Activated T-cell treated with anti-CD3 and anti-CD28 coated beads for 1 hour (primary cell): ENCODE results near the gene RPS2.

Experiments
- DNase-seq: peaks from one replicate; pipeline ENCODE4 v3.0.0-alpha.2; 2020; ENCODE audit warnings: low read depth

Gene RPS2

DNA sequence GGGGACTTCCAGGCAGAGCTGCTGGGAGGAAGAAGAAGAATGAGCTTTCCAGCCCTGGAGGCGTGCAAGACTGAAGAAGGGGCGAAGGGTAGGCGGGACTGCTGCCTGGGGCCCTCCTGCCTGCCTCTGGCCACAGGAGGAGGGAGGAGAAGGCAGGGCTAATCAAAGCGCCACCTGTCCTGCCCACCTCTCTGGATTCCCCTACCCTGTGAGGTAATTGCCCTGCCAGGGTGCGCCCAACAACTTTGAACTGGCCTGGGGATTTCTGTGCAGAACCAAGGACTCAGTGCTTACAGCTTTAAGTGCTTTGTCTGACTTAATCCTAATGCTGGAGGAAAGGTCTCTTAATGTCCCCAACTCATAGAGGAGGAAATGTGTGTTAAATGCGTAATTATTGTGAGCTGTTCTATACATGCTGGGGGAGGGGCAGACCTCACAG, 16.8 kb upstream of the RPS2 start, which contains the start of gene NOXO1:
Gene NOXO1 (minus strand): TSS at position 72 of the 439 bp plus-strand sequence. CDS start 290 bp downstream, outside the sequence.
- DNase-seq: no peak

DNA sequence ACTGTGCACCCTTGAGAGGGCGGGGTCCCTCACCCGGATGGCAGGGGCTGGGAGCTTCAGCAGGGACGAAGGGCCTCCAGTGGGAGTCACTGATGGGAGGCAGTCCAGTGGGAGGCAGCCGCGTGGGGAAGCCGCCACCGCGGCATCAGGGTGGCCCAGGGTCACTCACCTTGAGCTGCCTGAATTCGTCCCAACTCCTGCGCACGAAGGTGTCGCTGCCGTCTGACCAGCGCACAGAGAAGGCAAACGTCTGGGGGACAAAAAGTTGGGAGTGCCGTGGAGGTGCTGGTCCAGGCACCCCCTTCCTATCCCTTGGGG, 16.1 kb upstream of the RPS2 start:
- DNase-seq: no peak

DNA sequence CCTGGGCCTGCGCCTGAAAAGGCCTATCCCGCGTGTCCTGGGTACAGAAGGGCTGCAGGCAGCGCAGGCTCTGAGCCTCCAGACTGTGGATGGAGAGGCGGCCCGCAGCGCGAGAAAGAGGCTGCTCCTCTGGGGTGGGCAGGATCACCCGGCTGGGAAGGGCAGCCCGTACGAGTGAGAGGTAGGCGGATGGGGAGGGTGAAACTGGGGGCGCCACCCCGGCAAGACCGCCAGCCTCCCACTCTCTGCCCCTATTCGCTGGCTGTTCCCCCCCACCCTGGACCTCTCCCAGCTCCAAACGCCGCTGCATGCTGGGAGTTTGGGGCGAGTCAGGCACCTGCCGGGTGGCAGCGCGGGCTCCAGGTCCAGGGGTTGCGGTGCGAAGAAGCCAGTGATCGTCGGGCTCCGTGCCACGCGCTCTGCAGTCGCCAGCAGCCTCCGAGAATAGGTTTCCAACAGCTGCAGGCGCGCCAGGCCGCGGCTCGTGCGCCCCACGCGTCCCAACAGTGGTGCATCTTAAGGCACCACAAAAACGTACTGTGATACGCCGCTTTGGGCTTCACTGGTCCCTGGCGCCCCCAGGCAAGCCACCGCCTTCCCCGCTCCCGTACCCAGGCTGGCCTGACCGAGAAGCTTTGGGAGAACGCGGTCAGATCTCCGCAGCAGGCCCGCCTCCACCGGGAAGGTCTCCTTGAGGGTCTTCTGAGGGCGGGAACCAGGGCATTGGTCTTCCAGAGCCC, 15.6 kb upstream of the RPS2 start:
- no peak for DNase-seq

DNA sequence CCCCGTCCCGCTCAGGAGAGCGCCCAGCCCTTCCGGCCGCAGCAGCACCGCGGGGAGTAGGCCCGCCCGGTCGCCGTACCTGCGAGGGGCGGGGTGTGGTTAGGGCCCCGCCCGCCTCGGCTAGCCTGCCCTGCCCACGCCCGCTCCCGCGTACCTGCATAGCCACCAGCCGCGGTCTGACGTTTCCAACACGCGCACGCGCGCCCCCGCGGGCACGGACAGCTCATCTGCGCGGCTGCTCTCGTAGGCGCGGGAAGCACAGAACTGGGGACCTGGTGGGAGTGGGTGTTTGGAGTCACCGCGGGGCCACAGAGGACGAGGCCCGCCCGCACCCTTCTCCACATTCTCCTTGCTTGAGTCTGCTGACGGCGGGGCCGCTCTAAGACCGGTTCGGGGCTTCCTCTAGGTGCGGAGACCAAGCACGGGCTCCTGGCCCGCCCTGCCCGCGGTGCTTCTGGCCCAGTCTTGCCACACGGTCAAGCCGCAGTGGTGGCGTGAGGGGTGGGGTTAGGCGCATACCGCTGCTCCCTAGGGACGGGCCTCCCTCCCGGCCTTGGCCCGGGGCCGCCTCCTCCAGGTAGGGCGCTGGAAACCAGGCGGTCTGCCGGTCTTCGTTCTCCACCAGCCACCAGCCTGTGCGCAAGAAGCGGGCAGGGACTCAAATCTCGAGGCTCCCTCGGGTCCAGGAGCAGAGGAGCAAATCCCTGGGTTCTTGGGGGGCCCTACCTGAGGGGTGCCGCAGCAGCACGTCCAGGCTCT, 14.8 kb upstream of the RPS2 start:
- no peak for DNase-seq

DNA sequence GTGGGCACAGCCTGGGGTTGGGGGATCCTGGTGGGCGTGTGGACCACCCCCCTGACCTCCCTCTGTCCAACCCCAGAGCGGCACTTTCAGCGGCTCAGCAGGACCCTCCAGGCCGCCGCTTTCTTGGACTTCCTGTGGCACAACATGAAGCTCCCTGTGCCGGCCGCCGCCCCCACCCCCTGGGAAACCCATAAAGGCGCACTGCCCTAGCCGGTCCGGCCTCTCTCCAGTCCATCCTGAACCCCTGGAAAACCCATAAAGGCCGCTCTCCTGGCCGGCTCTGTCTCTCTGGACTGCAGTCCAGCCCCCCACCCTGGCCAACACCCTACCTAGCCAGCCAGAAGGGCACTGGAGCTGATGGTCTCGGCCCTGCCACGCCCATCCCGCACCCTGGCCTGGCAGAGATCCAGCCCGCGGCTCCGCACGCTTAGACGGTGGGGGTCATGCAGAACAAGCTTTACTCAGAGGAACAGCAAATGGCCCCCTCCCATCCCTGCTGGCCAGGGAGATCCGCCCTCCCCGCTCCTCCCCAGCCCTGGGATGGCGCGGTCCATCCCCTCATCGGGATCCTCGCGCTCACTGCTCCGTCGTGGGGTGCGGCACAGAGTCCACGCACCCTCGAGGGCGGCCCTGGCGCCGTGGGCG, 14.0 kb upstream of the RPS2 start:
- DNase-seq: no peak

DNA sequence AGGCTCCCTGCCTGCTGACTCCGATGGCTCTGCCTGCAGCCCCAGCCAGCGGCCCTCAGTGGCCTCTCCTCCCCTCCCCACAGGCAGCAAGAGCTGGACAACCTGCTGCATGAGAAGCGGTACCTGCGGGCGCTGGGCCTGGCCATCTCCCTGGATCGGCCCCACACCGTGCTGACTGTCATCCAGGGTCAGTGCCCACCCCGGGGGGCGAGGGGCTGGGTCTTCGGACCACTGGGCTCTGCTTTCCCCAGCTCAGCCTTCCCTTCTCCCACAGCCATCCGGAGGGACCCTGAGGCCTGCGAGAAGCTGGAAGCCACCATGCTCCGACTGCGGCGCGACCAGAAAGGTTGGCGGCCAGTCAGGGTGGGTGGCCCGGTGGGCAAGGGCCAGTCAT, 13.2 kb upstream of the RPS2 start:
- DNase-seq: no peak

DNA sequence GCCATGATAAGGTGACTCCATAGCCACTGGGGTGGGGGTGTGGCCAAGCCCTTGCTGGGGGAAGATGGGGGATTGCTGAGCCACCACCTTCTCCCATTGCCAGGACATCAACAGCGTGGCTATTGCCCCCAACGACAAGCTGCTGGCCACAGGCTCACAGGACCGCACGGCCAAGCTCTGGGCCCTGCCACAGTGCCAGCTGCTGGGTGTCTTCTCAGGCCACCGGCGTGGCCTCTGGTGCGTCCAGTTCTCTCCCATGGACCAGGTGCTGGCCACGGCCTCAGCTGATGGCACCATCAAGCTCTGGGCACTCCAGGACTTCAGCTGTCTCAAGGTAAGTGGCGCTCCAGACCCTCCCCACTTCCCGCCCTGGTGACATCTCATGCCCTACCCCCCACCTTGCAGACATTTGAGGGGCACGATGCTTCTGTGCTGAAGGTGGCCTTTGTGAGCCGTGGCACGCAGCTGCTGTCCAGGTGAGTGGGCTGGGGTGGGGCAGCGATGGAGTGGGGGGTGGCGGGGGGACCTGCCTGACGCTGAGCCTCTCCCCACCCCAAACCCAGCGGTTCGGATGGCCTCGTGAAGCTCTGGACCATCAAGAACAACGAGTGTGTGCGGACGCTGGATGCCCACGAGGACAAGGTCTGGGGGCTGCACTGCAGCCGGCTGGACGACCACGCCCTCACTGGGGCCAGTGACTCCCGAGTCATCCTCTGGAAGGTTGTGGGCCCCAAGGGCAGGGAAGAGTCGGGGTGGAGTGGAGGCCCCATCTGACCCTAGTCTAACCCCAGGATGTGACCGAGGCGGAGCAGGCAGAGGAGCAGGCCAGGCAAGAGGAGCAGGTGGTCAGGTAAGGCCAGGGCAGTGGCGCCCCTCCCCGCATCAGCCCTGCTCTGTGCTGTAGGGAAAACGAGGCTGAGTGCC, 12.6 kb upstream of the RPS2 start:
- DNase-seq: no peak

DNA sequence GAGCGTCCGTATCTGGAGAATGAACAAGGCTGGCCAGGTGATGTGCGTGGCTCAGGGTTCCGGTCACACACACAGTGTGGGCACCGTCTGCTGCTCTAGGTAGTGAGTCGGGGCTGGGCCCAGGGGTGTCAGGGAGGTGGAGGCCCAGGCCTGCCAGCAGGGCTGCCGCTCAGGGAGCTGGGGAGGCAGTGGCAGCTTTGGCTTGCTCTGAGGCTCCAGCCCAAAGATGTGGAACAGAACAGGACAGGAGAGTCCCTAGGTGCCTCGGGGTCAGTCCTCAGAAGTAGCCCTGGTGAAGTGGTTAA, 11.5 kb upstream of the RPS2 start:
- DNase-seq: no peak

DNA sequence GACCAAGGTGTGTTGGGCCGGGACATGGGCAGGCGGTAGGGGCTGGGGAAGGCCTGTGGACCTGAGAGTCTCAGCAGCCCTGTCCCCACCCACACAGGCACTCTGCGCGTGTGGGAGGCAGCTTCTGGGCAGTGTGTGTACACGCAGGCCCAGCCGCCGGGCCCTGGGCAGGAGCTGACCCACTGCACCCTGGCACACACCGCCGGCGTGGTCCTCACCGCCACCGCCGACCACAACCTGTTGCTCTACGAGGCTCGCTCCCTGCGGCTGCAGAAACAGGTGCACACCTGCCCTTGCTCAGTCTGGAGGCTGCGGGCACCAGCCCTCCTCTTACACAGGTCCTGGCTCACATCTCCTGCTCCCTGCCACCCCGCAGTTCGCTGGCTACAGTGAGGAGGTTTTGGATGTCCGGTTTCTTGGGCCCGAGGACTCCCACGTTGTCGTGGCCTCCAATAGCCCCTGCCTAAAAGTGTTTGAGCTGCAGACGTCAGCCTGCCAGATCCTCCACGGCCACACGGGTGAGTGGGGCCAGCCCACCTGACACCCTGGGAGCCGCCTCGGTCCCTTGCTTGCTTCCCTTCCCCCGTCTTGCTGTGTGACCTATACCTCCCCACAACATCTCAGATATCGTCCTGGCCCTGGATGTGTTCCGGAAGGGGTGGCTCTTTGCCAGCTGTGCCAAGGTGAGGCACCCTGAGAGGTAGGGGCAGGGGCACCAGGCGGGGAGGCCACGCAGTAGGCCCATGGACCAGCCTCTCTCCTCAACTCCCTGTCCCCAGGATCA, 11.0 kb upstream of the RPS2 start:
- DNase-seq: no peak

DNA sequence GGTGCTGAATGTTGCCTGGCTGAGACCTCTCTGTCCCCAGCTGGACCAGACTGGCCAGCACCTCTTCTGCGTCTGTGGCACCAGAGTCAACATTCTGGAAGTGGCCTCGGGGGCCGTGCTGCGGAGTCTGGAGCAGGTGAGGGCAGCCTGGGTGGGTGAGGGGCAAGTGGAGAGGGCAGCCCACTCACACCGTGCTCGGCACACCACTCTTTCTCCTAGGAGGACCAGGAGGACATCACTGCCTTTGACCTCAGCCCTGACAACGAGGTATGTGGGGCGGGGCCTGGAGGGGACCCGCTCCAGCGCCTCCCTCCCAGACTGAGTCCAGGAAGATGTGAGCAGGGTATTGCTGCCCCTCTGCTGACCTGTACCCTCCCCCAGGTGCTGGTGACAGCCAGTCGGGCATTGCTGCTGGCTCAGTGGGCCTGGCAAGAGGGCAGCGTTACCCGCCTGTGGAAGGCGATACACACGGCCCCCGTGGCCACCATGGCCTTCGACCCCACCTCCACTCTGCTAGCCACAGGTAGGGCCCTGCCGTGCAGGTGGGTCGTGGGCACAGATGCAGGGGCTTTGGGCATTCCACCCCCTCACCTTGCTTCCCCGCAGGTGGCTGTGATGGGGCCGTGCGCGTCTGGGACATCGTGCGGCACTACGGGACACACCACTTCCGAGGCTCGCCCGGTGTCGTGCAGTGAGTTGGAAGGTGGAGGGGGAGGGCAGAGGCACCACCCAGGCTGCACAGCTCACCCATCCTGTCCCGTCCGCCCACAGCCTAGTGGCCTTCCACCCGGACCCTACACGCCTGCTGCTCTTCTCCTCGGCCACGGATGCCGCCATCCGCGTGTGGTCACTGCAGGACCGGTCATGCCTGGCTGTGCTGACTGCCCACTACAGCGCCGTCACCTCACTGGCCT, 9.8 kb upstream of the RPS2 start:
- DNase-seq: no peak

DNA sequence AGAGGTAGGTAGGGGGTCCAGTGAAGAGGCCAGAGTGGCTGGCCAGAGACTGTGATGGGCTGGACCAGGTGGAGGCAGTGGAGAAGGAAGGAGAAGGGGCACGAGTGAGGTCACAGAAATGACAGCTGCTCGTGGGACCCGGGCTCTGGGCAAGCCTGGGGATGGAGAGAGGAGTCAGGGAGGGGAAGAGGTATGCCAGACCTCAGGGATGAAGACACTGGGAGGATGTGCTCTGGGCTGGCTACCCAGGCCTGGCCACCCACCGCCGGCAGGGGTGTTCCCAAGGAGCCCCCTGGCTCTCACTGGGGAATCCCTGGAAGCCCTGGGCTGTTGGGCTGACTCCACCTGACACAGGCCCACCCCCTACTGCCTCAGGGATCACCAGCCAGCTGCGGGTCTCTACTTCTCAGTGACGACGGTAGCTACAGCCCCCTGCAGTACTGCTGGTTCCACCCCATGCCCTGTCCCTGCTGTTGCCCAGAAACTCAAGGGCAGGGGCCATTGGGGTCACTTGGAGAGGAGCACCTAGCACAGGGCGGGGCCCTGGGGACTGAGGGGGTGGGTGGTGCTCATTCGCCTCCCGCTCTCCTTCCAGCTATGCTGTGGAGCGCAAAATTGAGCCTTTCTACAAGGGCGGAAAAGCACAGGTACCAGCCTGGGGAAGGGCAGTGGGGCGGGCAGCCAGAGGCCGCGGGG, 9.0 kb upstream of the RPS2 start:
- no peak for DNase-seq

DNA sequence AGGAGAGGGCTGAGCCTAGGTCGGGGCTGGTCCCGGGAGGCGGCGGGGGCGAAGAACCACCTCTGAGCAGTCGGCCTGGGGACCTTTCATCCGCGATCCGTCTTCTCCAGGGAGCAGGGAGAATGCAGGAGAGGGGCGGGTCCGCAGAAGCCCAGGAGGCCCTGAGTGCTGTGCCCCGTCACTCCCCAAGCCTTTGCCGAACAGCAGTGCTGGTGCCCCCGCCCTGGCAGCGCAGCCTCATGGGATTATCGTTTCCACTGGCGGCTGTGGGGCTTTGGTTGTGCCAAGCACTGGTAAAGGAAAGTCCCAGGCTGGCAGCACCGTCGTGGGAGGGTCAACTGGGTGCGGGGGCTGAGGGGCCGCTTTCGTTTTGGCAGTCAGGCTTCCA, 7.9 kb upstream of the RPS2 start:
- no peak for DNase-seq

DNA sequence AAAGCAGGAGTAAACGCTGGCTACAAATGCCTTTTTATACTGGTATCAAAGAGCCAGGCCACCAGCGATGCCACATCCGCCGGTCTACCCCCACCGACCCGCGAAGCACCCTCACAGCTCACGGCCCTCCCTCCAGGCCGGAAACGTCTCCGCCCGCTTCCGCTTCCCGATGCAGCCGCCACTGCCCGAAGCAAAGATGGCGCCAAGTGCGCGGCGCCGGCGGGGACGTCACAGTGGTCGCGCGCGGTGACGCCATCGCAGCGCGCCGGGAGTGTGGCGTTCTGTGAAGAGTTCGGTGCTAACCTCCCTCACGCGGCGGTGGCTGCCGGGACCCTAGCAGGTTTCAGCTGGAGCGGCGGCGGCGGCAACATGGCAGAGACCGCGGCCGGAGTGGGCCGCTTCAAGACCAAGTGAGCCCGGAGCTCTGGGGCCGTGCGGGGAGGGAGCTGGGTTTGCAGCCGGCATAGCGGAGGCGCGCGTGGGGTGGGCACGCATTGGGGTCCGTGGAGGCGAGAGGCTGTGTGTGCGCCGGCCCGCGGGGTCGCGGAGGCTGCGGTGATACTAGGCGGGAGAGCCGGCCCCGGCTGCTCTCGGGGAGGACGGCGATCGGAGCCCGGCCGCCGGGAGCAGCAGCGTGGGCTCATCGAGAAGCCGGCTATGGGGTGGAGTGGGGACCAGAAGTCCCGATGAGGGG, 7.3 kb upstream of the RPS2 start, which contains the start of gene TBL3:
Gene TBL3 (plus strand): TSS at position 258 of the 694 bp plus-strand sequence. CDS start 112 bp downstream, at position 370.
- peak; percentile 93 for DNase-seq

DNA sequence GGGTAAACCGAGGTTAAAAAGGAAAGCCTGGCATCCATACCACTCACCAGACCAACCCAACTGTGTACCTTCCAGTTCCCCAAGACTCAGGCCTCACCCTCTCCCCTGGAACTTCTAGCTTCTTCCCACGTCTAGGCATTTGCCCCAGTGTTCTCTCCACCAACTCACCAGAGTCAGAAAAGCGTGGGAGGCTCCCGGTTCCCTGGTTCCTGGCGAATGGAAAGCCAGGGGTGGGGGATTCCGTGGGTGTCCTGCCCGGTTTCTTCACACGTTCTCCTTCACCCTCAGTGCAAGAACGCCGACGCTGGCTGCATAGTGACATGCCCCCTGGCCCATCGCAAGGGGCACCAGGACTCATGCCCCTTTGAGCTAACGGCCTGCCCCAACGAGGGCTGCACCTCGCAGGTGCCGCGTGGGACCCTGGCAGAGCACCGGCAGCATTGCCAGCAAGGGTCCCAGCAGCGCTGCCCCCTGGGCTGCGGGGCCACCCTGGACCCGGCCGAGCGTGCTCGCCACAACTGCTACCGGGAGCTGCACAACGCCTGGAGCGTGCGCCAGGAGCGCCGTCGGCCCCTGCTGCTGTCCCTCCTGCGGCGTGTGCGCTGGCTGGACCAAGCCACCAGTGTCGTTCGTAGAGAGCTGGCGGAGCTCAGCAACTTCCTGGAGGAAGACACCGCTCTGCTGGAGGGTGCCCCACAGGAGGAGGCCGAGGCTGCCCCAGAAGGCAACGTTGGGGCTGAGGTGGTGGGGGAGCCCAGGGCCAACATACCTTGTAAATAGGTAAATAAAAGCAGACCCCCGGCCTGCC, 3.7 kb upstream of the RPS2 start:
- DNase-seq: no peak

DNA sequence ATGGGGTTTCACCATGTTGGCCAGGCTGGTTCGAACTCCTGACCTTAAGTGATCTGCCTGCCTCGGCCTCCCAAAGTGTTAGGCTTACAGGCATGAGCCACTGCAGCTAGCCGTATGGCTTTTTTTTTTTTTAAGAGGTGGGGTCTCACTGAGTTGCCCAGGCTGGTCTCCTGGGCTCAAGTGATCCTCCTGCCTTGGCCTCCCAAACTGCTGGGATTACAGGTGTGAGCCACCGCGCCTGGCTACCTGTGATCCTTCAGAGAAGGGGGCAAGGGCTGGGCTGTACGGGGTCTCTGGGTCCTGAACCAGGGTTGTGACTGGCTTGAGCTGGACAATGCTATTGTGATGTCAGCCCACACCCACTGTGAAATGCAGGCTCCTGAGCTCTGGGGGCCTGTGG, 1.8 kb upstream of the RPS2 start, which contains the start of gene RNF151:
Gene RNF151 (plus strand): TSS at position 397 of the 400 bp plus-strand sequence. CDS start 26 bp downstream, outside the sequence.
- no peak for DNase-seq

DNA sequence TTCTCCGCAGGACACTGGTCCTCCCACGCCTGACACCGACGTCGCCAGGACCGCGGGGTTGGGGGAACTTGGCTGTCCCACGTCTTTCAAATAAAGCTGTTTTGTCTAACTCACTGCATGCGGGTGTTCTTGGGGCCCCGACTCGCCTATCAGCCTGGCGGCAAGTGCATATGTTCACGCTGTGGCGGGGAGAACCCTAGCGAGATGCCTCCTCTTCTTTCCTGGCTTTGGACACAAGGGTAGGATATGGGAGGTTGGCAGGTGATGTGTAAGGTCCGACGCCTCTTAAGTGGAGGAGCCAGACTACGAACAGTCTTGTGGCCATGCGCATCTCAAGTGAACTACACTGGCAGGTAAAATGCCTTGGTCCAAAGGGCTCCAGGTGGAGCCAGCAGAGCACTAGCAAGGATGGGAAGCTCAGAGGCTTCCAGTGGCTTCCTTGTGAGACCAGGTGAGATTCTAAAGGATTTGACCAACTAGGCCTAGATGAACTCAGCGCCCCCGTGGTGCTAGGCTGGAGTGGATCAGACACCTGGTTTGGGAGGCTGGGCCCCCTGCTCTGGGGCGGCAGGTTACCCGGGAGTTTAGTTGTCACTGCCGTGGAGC, 873 bp upstream of the RPS2 start:
- no peak for DNase-seq

DNA sequence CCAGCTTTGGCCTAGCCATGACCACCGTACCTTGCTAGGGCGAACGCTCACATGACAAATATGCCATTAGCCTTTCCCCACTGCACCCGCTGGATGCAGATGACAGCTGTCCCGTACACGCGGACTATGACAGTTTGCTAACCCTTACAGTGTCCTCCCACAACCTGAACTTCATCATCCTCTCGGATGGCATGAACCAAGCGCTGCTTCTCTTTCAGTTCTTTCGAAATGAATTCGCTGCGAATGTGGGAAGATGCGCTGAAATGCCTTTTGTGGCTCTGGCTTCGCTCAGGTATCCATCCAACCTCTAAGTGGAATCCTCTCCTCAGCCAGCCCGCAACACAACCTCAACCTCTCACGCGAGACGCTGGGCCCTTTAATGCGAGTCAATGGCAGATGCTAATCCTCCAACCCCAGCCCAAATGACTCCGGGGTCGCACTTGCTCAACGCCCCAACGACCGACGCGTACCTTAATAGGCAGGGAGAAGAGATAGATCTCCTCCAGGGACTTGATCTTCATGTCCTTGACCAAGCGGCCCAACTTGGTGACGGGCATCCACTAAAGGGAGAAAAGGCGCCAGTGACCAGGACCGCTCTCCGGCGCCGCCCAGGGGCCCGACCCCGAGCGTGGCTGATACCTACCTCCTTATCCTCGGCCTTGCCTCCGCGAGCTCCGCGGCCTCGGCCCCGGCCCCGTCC, 670 bp downstream of the RPS2 start:
- no peak for DNase-seq
